ENCODE results near the gene C20orf144.

The C20orf144 gene

DNA sequence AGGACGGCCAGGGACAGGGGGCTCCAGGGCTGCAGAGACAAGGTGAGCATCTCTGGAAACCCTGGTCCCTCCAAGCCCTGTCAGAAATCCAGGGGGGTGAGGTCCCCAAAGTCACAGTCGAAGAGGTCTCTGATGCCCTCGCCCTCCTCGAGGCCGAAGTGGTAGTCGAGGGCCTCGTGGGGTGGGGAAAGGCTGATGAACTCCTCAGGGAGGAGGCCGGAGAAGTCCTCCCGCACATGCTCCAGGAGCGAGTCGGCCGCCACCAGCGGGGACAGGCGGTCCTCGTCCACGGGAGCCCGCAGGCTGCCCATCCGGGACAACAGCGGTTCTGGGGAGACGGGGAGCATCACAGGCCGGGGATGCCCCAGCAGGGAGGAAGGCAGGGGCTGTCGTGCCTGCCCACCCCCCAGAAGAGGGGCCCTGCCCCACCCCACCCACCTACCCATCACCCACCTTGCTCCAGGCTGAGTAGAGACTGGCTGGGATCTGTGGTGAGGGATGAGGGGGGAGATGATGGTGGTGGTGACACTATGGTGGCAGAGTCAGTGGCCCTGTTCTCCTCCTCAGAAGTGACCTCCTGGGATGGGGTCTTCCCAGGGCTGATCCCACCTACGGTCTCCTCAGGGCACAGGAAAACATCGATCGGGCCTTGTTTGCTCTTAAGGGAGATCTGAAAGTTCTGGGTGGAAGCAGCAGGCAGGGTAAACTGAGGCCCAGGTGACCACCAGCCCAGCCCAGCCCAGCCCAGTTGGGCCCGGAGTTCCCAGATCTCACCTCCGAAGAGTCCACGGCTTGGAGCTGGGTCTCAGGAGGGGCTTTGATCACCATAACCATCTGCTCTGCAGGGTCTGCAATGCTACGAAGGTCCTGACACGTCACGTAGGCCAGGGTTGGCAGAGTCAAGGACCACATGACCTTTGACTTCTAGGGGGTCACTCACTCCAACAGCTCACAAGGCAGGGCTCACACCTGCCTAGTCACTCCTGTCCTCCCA is 14.8 kb downstream of the C20orf144 start:
- DNase-seq (ENCODE audit: low spot score) = no peak

- DNase-seq (ENCODE audit: low spot score) = no peak
Observed at GRCh38 chr20:33677991-33678702, 16.0 kb downstream of the C20orf144 start.

DNA sequence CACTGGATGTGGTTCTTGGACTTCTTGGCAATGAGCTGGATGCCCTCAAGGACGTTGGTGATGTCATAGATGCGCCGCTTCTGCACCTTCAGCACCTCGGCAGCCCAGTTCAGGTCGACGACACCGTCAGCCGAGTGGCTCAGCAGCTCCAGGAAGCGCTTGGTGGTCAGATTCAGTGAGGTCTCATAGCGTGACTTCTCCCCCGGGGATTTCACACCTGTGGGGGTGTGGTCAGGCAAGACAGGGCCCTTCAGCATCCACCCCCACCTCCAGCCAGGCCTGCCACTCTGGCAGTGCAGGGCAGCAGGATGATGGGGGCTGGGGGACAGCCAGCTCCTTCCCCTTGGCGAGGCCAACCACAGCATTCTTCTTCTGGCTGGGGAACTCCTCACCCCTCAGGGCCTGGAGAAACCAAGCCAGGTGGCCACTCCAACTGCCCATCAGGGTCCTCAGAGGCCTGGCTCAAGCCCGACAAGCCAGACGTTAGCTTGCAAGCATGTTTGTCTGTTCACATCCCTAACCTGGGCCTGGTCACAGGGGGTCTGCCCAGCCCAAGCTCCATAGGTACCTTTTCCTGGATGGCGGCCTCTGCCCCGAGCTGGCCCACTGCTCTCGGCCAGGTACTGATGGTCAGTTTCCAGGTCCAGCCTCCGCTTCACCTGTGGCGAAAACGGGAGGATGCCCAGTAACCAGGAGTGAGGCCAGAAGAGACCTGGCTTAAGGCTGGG is 17.8 kb downstream of the C20orf144 start:
- no peak for DNase-seq (ENCODE audit: low spot score)

- DNase-seq (ENCODE audit: low spot score) = no peak
Observed at GRCh38 chr20:33680686-33681085, 18.6 kb downstream of the C20orf144 start.

- DNase-seq (ENCODE audit: low spot score) = no peak
Observed at GRCh38 chr20:33681288-33681687, 19.2 kb downstream of the C20orf144 start.

DNA sequence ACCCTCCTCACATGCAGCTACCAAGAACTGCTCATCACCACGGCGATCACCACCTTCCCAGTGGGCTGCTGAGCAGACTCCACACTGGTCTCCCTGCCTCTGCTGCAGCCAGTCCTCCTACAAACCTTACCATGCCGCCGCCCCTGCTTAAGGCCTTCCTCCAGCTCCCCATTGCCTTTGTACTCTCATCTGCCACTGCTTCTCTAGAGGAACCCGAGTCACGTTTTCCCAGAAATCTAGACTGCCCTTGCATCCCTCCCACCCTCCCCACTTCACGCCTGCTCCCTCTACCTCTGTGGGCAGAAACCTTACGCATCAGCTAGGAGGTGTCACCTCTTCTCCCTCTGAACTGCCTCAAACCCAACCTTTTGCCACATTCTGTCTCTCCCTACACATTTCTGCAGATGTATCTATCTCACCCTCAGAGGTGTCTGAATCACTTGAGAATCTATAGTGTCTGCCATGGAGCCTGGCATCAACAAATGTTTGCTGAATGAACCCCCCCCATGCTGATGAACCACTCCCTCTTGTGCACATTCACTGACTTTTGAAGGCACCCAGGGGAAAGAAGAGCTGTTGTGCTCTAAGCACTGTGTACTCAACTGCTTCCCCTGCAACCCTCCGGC is 19.7 kb downstream of the C20orf144 start:
- no peak for DNase-seq (ENCODE audit: low spot score)

GRCh38 chr20:33684533-33685327 is 22.6 kb downstream of the C20orf144 start:
- no peak for DNase-seq (ENCODE audit: low spot score)

DNA sequence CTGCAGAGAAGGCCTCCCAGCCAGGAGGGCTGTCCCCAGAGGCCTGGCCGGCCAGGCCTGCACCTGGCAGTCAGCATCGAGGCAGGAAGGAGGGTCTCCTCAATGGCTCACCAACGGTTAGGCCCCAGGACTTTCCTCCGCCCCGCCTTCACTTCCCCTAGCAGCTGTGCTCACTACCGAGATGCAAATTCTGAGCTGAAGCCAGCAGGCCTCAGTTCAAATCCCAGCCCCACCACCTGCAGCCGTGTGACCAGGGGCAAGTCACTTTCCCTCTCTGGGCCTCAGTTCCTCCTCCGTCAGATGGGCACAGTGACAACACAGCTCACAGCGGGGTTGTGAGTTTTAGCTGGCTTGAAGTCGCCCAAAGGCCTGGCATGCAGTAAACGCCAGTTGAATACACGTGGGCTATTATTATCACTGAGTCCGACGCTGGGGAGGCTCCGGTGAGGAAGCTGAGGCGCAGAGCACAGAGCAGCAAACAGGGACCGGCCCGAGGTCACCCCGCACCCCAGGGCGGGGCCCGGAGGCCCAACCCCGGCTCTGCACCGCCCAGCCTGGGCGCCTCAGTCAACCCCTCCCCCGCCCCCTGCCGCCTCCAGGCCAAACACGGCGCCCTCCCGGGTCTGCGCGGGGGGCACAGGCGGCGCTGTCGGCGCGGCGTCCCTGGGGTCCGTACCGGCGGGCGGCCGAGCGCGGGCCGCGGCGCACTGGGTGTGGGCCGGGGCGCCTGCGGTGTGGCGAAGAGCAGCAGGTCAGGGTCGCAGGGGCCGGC is 23.4 kb downstream of the C20orf144 start:
- peak; percentile 36 for DNase-seq (ENCODE audit: low spot score)

DNA sequence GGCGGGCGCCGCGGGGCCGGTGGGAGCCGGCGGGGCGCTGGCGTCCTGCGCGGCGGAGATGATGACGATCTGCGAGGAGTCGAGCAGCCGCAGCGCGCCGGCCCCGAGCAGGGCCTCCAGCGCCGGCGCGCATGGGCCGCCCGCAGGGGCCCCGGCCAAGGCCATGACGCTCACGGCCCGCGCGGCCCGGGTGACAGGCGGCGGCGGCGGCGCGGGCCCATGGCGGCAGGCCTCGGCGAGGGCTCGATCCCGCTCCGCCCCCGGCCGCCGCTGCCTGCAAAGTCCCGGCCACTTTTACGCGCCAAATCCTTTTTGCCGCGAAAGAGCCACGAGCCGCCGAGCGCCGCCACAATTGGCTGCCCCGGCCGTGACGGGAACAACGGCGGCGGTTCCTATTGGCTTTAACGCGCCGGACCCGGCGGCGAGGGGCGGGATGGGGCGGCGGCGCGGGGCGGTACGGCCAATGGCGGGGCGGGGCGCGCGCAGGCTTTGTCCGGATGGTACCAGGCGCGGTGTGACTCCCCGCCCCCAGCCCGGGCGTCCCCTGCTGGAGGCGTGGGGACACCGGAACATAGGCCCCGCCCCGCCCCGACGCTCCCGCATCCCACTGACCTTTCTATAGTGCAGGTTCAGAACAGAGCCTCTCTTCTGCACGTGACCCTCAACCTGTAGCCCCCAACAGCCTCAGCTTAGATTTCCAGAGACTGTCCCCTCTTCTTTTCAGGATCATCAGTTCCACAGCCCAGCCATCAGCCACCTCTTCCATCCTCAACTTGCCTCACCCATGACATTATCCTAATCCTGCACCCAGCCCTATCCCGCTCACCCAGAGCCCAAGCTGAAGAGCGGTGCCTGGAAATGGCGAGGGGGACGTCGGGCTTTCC is 24.2 kb downstream of the C20orf144 start, which contains the start of gene E2F1:
TSS of gene E2F1 (minus strand) at position 286 of the 884 bp plus-strand sequence. CDS start at position 165, 121 bp downstream.
- DNase-seq (ENCODE audit: low spot score) = peak; percentile 94

GRCh38 chr20:33686984-33687366 is 24.8 kb downstream of the C20orf144 start:
- DNase-seq (ENCODE audit: low spot score) = no peak

DNA sequence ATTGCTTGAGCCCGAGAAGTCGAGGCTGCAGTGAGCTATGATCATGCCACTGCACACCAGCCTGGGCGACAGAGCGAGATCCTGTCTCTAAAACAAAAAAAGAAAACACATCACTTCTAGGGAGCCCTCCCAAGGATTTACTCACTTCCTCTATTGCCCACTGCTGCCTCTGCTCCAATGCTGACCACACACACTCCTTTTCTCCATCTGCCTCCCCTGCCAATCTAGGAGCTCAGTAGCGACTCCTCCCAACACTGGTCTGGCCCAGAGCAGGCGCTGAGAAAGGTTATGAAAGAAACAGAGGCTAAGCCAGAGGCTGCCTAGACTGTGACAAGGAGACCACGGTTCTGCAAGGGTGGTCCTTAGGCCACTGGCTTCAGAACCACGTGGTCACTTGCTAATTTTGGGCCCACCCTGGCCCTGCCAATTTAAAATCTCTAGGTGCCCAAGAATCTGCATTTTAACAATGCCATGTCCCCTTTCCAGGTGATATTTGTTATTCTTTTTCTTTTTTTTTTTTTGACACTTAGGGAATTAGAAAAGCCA is 25.3 kb downstream of the C20orf144 start:
- no peak for DNase-seq (ENCODE audit: low spot score)

- no peak for DNase-seq (ENCODE audit: low spot score)
Observed at GRCh38 chr20:33687993-33688937, 26.1 kb downstream of the C20orf144 start.

GRCh38 chr20:33688938-33689424 is 26.9 kb downstream of the C20orf144 start:
- DNase-seq (ENCODE audit: low spot score) = no peak

GRCh38 chr20:33689493-33689892 is 27.4 kb downstream of the C20orf144 start:
- no peak for DNase-seq (ENCODE audit: low spot score)

DNA sequence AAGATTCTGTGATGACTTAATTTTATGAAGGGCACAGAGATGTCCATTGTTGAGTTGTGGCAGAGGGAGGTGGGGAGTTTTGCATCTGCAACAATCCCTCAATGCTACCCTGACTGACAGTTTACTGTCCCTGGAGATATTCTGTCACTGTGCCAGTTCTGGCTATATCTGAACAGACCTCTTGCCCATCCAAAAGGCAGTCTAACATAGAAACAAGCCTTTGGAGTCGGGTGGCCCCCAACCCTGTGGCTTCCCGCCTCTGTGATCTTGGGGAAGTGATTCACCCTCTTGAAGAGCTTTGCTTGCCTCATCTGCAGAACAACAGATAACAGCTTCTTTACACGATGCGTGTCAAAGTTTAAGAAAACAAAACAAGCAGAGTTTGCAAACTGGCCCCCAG is 27.8 kb downstream of the C20orf144 start:
- no peak for DNase-seq (ENCODE audit: low spot score)

GRCh38 chr20:33693289-33693688 is 31.2 kb downstream of the C20orf144 start:
- no peak for DNase-seq (ENCODE audit: low spot score)
